ENCODE measurements around the gene OR10AG1. TPM values are rescaled to one million over a fixed set of nuclear protein-coding genes. Genes with fewer than 3 reads are reported as not detected.

OR10AG1 gene
- total RNA-seq = not detected in 2 replicates

GRCh38 chr11:55969845-55970244 lies at the start of gene OR10AG1:
OR10AG1 (minus strand) TSS chr11:55969945; CDS start chr11:55969907, 38 bp downstream.

GRCh38 chr11:55994525-55994924 lies 24.8 kb upstream of the OR10AG1 start, which contains the start of gene OR5F1:
OR5F1 (minus strand) TSS chr11:55994625; CDS start chr11:55994625, 0 bp downstream.

GRCh38 chr11:55936300-55936699 lies 33.4 kb downstream of the OR10AG1 start, which contains the start of gene OR5I1:
OR5I1 (minus strand) TSS chr11:55936400; CDS start chr11:55936400, 0 bp downstream.

Other genes with a start within 250 kb of the OR10AG1 start
- not detected in 2 replicates for gene OR5D13, start 196.5 kb downstream of the OR10AG1 start, total RNA-seq
- not detected in 2 replicates for gene OR5D14, start 174.4 kb downstream of the OR10AG1 start, total RNA-seq
- not detected in 2 replicates for gene OR5L1, start 158.6 kb downstream of the OR10AG1 start, total RNA-seq
- gene OR5D18, start 150.3 kb downstream of the OR10AG1 start, total RNA-seq = not detected in 2 replicates
- not detected in 2 replicates for gene OR5L2, start 142.7 kb downstream of the OR10AG1 start, total RNA-seq
- gene OR5D16, start 131.2 kb downstream of the OR10AG1 start, total RNA-seq = not detected in 2 replicates
- gene TRIM51, start 86.6 kb downstream of the OR10AG1 start, total RNA-seq = not detected in 2 replicates
- gene OR5W2, start 55.4 kb downstream of the OR10AG1 start, total RNA-seq = not detected in 2 replicates
- gene OR5I1, start 33.5 kb downstream of the OR10AG1 start, total RNA-seq = not detected in 2 replicates
- gene OR5F1, start 24.7 kb upstream of the OR10AG1 start, total RNA-seq = not detected in 2 replicates
- not detected in 2 replicates for gene OR5AS1, start 57.7 kb upstream of the OR10AG1 start, total RNA-seq
- not detected in 2 replicates for gene OR8I2, start 123.4 kb upstream of the OR10AG1 start, total RNA-seq
- gene OR8H2, start 133.7 kb upstream of the OR10AG1 start, total RNA-seq = not detected in 2 replicates
- gene OR8H3, start 152.4 kb upstream of the OR10AG1 start, total RNA-seq = not detected in 2 replicates
- not detected in 2 replicates for gene OR8J3, start 170.3 kb upstream of the OR10AG1 start, total RNA-seq
- not detected in 2 replicates for gene OR8K5, start 190.4 kb upstream of the OR10AG1 start, total RNA-seq
- gene OR5J2, start 206.7 kb upstream of the OR10AG1 start, total RNA-seq = not detected in 2 replicates